Measurements from ENCODE around the gene ALDH4A1. TPM values are rescaled to one million over a fixed set of nuclear protein-coding genes. Genes with fewer than 3 reads are reported as not detected.

The ALDH4A1 gene
- total and polyA plus RNA-seq, 2 of the 4 experiments (the other 2 are of a cell fraction), result 8.6 to 21.1 TPM

- Histone ChIP-seq H3K36me3 (ENCODE audit: control insufficient read depth, insufficient read depth, low read length) (0 out of 2 replicates have a peak, but pooled peaks cover 1% of the 10 kb centered on the region), H2AK9ac (replicated peaks; ENCODE audit: low read depth, low read length, poor library complexity) (peak overlapping the region; percentile 91), H3K14ac (replicated peaks; ENCODE audit: low read depth, low read length) (peak overlapping the region; percentile 95), H2BK15ac (ENCODE audit: low read depth, low read length) (peak overlapping the region; percentile 45; the same call in 2 of the 3 replicates), H3K9me3 (ENCODE audit: control insufficient read depth, insufficient read depth, low read length) (no peaks in the 10 kb centered on the region), H4K5ac (ENCODE audit: low read depth, low read length) (peak overlapping the region; percentile 62), H2BK5ac (ENCODE audit: low read depth, low read length, poor library complexity, severe bottlenecking) (peak overlapping the region; percentile 31), H3K4ac (ENCODE audit: low read depth, low read length) (peak overlapping the region; percentile 89), H3K27ac (ENCODE audit: insufficient read depth, low read length) (peak overlapping the region; percentile 61), H3K27me3 (ENCODE audit: control insufficient read depth, insufficient read depth, low read length) (no peaks in the 10 kb centered on the region), H3K56ac (ENCODE audit: extremely low read depth, insufficient read depth, low read length) (no peak overlapping the region), H2BK120ac (ENCODE audit: low read depth, low read length) (peak overlapping the region; percentile 51), H3K23ac (ENCODE audit: low read depth, low read length) (peak overlapping the region; percentile 77; the same call in 1 of the 2 replicates), H3K9ac (ENCODE audit: low read depth, low read length) (no peak overlapping the region), H2BK20ac (ENCODE audit: low read depth, low read length) (peak overlapping the region; percentile 73; the same call in 1 of the 2 replicates), H4K8ac (ENCODE audit: low read depth in 2 of 2, low read length in 2 of 2) (peak overlapping the region; percentile 31 to 74; a peak in 2 of 4 replicates), H3K4me2 (ENCODE audit: low read depth, low read length) (no peak overlapping the region), H3K9me1 (ENCODE audit: insufficient read depth, low read length) (peaks cover 60% of the 10 kb centered on the region), H3K18ac (ENCODE audit: low read depth, low read length) (0 out of 2 replicates have a peak overlapping the region, but pooled peaks have one; percentile 28), H2AFZ (replicated peaks; ENCODE audit: low read length, poor library complexity) (peak overlapping the region; percentile 46), H4K91ac (ENCODE audit: insufficient read depth, low read depth, low read length) (peak overlapping the region; percentile 85), H3K4me3 (ENCODE audit: insufficient read depth, low read depth, low read length) (no peak overlapping the region), H2AK5ac (ENCODE audit: low read depth, low read length) (peak overlapping the region; percentile 87), H4K20me1 (ENCODE audit: insufficient read depth, low read length) (peaks cover 16% of the 10 kb centered on the region), H3K79me1 (ENCODE audit: low read depth in 1 of 2, low read length in 2 of 2) (peaks cover 21 to 95% of the 10 kb centered on the region in 2 experiments), H3K4me1 (ENCODE audit: control insufficient read depth, insufficient read depth, low read length) (peaks cover 53% of the 10 kb centered on the region)
- no TSS peak for BruUV-seq (replicated peaks)
- in situ Hi-C loops (cut with MboI; ENCODE audit: low sequenced_read_pairs), result no loop called here
- DNase-seq, result peak; percentile 60
- WGBS, 2 experiments (ENCODE audit: extremely low coverage in 2 of 2, insufficient read length in 1 of 2), result 89% methylated on average over 7 of the region's 13 CpGs; no CpG with 5 or more reads in 1 of the 2 experiments
- intact Hi-C loops (cut with micrococcal nuclease), result no loop called here
- no peak for TF ChIP-seq RFX5 (IDR thresholded peaks at IDR 0.05; ENCODE audit: low read depth, low read length)
- no peak for TF ChIP-seq MAFK (IDR thresholded peaks at IDR 0.05; ENCODE audit: low read depth, low read length)
- no peak for TF ChIP-seq NFE2L2 (IDR thresholded peaks at IDR 0.05; ENCODE audit: low read depth, low read length)
- ChIA-PET POLR2A (ENCODE audit: unreplicated experiment) (no interaction called here), CTCF (interaction anchor here (0.6 kb wide), 1 partner anchor 14 kb away, joined by 3 read pairs; no protein-coding TSS in a partner anchor)
- dilution Hi-C loops (cut with HindIII; ENCODE audit: low sequenced_read_pairs, unreplicated experiment), result no loop called here
- ATAC-seq (ENCODE audit: low read depth), result no peak
Measured at GRCh38 chr1:18940303-18941020, 38.1 kb upstream of the ALDH4A1 start.
